ENCODE results near the gene DPT. TPM values are rescaled to one million over a fixed set of nuclear protein-coding genes. Genes with fewer than 3 reads are reported as not detected.

The DPT gene
- total RNA-seq, 2 experiments from 2014 or later, result not detected

DNA sequence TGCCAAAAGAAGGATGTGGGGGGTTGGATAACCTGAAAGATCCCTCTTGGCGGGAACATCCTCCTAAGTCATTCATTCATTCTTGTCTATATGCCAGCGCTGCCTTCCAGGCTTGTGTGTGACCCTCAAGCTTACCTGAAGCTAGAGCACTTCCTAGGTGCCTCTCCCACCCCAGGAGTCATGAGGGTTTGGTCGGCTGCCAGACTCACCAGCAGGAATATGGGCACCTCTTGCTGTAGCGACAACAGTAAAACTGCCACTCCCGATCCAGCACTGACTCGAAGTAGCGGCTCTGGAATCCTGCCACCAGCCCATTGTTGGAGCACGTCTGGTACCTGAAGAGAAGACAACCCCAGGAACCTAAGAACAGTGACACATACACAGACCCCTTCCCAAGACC, 15.0 kb downstream of the DPT start:
- TF ChIP-seq, protein P1, sequence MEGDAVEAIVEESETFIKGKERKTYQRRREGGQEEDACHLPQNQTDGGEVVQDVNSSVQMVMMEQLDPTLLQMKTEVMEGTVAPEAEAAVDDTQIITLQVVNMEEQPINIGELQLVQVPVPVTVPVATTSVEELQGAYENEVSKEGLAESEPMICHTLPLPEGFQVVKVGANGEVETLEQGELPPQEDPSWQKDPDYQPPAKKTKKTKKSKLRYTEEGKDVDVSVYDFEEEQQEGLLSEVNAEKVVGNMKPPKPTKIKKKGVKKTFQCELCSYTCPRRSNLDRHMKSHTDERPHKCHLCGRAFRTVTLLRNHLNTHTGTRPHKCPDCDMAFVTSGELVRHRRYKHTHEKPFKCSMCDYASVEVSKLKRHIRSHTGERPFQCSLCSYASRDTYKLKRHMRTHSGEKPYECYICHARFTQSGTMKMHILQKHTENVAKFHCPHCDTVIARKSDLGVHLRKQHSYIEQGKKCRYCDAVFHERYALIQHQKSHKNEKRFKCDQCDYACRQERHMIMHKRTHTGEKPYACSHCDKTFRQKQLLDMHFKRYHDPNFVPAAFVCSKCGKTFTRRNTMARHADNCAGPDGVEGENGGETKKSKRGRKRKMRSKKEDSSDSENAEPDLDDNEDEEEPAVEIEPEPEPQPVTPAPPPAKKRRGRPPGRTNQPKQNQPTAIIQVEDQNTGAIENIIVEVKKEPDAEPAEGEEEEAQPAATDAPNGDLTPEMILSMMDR (IDR thresholded peaks at IDR 0.05), result no peak
- no peaks in the 10 kb centered on the region for H3K9me3 ChIP-seq (ENCODE audit: control insufficient read depth in 1 of 2, insufficient read depth in 1 of 2, low read length in 2 of 2)
- POLR2A ChIA-PET, result no interaction called here
- ATAC-seq (ENCODE audit: poor library complexity) (no peak), DNase-seq (no peak)
- intact Hi-C loops (cut with DNase I, micrococcal nuclease), result no loop called here
- H3K9me3 Mint-ChIP-seq, result no peaks in the 10 kb centered on the region
- H3K36me3 Mint-ChIP-seq (ENCODE audit: low read depth), result no peaks in the 10 kb centered on the region
- no peak overlapping the region for H3K27ac ChIP-seq (ENCODE audit: low read depth in 1 of 2, low read length in 2 of 2)
- no peaks in the 10 kb centered on the region for H3K4me1 ChIP-seq (ENCODE audit: insufficient read depth, low read length)
- H3K36me3 ChIP-seq (ENCODE audit: insufficient read depth, low read length), result no peaks in the 10 kb centered on the region
- H3K27me3 ChIP-seq (ENCODE audit: control insufficient read depth in 1 of 2, insufficient read depth in 2 of 2, low read length in 2 of 2), result peaks cover 0 to under 1% of the 10 kb centered on the region in 2 experiments
- CTCF ChIA-PET, result no interaction called here
- no peak overlapping the region for H3K4me3 ChIP-seq (ENCODE audit: low read length)
- H3K4me1 Mint-ChIP-seq (ENCODE audit: low read depth), result no peaks in the 10 kb centered on the region
- H3K4me3 Mint-ChIP-seq, result no peak overlapping the region
- no peak overlapping the region for H3K27ac Mint-ChIP-seq
- H3K27me3 Mint-ChIP-seq, result peaks cover 6% of the 10 kb centered on the region

DNA sequence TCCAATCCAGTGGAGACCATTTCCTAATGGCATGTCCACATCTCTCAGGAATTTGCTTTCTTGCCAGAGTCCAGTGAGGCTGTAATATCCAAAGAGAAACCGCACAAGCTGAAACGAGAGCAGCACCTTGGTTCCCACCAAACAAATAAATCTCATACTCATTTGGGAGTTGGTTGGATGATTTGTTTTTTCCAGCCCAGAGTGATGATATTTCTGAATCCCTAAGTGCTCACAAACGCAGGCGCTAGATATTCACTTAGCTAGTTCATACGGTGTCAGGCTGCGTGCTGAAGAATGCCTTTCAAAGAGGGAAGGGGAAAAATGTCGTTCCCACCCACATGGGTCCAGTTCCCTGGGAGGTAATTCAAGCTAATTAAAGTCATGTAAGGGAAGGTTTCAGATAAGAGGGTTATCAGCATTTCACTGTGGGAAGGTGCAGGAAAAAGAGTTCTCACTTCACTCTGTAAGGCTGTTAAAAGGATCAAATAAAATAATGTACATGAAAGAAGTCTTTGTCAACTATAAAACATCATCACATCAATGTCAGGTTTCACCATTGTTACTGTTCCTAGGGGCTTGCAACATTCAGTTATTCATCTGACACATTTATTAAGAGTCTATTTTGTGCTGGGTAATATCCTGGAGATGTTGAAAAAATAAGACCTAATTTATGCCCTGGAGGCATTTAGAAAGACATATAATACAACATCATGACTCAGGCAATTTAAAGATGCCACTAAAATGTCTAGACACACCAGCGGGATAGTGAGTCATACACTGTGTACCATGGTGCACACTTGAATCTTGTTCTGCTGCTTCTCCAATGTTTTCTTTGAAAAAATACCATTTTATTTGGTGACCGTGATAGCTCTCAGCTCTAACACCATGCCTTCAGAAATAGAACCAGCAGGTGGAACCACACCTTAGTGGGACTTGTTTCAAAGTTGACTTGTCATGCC, 19.3 kb downstream of the DPT start:
- Mint-ChIP-seq H3K27me3 (peaks cover 10% of the 10 kb centered on the region), H3K27ac (no peak overlapping the region), H3K9me3 (no peaks in the 10 kb centered on the region), H3K36me3 (ENCODE audit: low read depth) (no peaks in the 10 kb centered on the region), H3K4me3 (no peak overlapping the region), H3K4me1 (ENCODE audit: low read depth) (no peaks in the 10 kb centered on the region)
- ATAC-seq (ENCODE audit: poor library complexity) (no peak), DNase-seq (no peak)
- Histone ChIP-seq H3K27ac (ENCODE audit: low read depth in 1 of 2, low read length in 2 of 2) (no peak overlapping the region), H3K36me3 (ENCODE audit: insufficient read depth, low read length) (no peaks in the 10 kb centered on the region), H3K9me3 (ENCODE audit: control insufficient read depth in 1 of 2, insufficient read depth in 1 of 2, low read length in 2 of 2) (no peaks in the 10 kb centered on the region), H3K4me3 (ENCODE audit: low read length) (no peak overlapping the region), H3K4me1 (ENCODE audit: insufficient read depth, low read length) (no peaks in the 10 kb centered on the region), H3K27me3 (ENCODE audit: control insufficient read depth in 1 of 2, insufficient read depth in 2 of 2, low read length in 2 of 2) (no peaks in the 10 kb centered on the region)
- TF ChIP-seq, protein P1 (IDR thresholded peaks at IDR 0.05), result no peak
- intact Hi-C loops (cut with DNase I, micrococcal nuclease), result no loop called here
- POLR2A ChIA-PET, result no interaction called here
- CTCF ChIA-PET, result no interaction called here

DNA sequence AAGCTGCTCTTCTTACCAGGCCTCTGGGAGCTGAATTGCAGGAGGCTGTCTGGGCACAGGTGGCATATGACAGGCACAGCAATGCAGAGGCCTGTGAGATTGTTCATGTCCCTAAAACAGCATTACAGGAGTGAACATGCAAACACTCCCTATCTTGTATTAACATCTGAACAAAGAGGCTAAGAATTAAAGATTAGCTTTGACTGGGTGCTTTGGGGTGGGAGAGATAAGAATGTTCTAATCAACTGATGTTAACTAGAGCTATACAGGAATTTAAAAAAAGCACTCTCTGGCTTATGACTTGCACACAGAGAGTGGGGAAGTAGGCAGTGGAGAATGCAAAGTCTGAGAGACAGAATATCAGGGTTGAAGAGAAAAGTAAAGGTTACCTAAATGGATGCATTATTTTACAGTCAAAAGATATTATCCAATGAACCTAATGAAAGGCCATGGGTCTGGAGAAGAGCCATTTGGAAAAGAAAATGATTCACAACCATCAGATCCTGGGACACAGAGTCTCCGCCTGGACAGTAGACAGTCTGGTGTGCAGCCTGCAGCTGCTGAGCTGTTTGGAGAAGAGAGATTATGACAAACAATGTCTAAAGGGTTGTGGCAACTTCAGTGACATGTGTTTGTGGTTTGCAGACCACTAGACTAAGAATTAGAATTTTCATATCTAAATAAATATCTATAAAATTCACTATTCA, 20.2 kb downstream of the DPT start:
- Mint-ChIP-seq H3K9me3 (no peaks in the 10 kb centered on the region), H3K36me3 (ENCODE audit: low read depth) (no peaks in the 10 kb centered on the region), H3K4me1 (ENCODE audit: low read depth) (no peaks in the 10 kb centered on the region), H3K4me3 (no peak overlapping the region), H3K27me3 (peaks cover 13% of the 10 kb centered on the region), H3K27ac (no peak overlapping the region)
- TF ChIP-seq, protein P1 (IDR thresholded peaks at IDR 0.05), result no peak
- DNase-seq (no peak), ATAC-seq (ENCODE audit: poor library complexity) (no peak)
- no peak overlapping the region for H3K4me3 ChIP-seq (ENCODE audit: low read length)
- POLR2A ChIA-PET, result no interaction called here
- CTCF ChIA-PET, result no interaction called here
- H3K36me3 ChIP-seq (ENCODE audit: insufficient read depth, low read length), result no peaks in the 10 kb centered on the region
- no peaks in the 10 kb centered on the region for H3K27me3 ChIP-seq (ENCODE audit: control insufficient read depth in 1 of 2, insufficient read depth in 2 of 2, low read length in 2 of 2)
- intact Hi-C loops (cut with DNase I, micrococcal nuclease), result no loop called here
- H3K9me3 ChIP-seq (ENCODE audit: control insufficient read depth in 1 of 2, insufficient read depth in 1 of 2, low read length in 2 of 2), result no peaks in the 10 kb centered on the region
- H3K4me1 ChIP-seq (ENCODE audit: insufficient read depth, low read length), result no peaks in the 10 kb centered on the region
- no peak overlapping the region for H3K27ac ChIP-seq (ENCODE audit: low read depth in 1 of 2, low read length in 2 of 2)
